DMS 273 (cell line): ENCODE results near the gene ANKRD29.

Experiments used
- DNase-seq: peaks from one replicate; lab custom pipeline; 2025; ENCODE audit not compliant: unreplicated experiment; lab: John Stamatoyannopoulos, UW

ANKRD29 gene

GRCh38 chr18:23684515-23685197, 21.9 kb upstream of the ANKRD29 start:
- DNase-seq = no peak

- DNase-seq = no peak
Observed at GRCh38 chr18:23683671-23684070, 21.0 kb upstream of the ANKRD29 start.

GRCh38 chr18:23683155-23683554, 20.4 kb upstream of the ANKRD29 start:
- no peak for DNase-seq

GRCh38 chr18:23682472-23682871, 19.8 kb upstream of the ANKRD29 start:
- DNase-seq = no peak

GRCh38 chr18:23682045-23682444, 19.3 kb upstream of the ANKRD29 start:
- no peak for DNase-seq

- no peak for DNase-seq
Observed at GRCh38 chr18:23675896-23676295, 13.2 kb upstream of the ANKRD29 start.

GRCh38 chr18:23675236-23675635, 12.5 kb upstream of the ANKRD29 start:
- DNase-seq = no peak

GRCh38 chr18:23673725-23674124, 11.0 kb upstream of the ANKRD29 start:
- no peak for DNase-seq

- DNase-seq = no peak
Observed at GRCh38 chr18:23671564-23671963, 8.9 kb upstream of the ANKRD29 start.

- no peak for DNase-seq
Observed at GRCh38 chr18:23669804-23670405, 7.2 kb upstream of the ANKRD29 start.

- no peak for DNase-seq
Observed at GRCh38 chr18:23669202-23669766, 6.6 kb upstream of the ANKRD29 start.

GRCh38 chr18:23668731-23669130, 6.0 kb upstream of the ANKRD29 start:
- peak; percentile 21 for DNase-seq

- no peak for DNase-seq
Observed at GRCh38 chr18:23667114-23667513, 4.4 kb upstream of the ANKRD29 start.

- no peak for DNase-seq
Observed at GRCh38 chr18:23664674-23665073, 2.0 kb upstream of the ANKRD29 start.

GRCh38 chr18:23661735-23662308, 889 bp downstream of the ANKRD29 start:
- peak; percentile 27 for DNase-seq

- DNase-seq = no peak
Observed at GRCh38 chr18:23658285-23658684, 4.4 kb downstream of the ANKRD29 start.

GRCh38 chr18:23652232-23652631, 10.5 kb downstream of the ANKRD29 start:
- no peak for DNase-seq

GRCh38 chr18:23650968-23651927, 11.5 kb downstream of the ANKRD29 start:
- no peak for DNase-seq

GRCh38 chr18:23648940-23649607, 13.6 kb downstream of the ANKRD29 start:
- DNase-seq = no peak

- no peak for DNase-seq
Observed at GRCh38 chr18:23648456-23648855, 14.3 kb downstream of the ANKRD29 start.

GRCh38 chr18:23646282-23646681, 16.4 kb downstream of the ANKRD29 start:
- no peak for DNase-seq
